GM18526 (cell line): Measurements from ENCODE around the gene PARVA.

Experiments used
- POLR2A ChIP-seq: IDR thresholded peaks from 3 replicates; pipeline ENCODE4 v1.6.1; 2011; ENCODE audit not compliant: insufficient read length; ENCODE audit errors: extremely low read depth

The PARVA gene

DNA sequence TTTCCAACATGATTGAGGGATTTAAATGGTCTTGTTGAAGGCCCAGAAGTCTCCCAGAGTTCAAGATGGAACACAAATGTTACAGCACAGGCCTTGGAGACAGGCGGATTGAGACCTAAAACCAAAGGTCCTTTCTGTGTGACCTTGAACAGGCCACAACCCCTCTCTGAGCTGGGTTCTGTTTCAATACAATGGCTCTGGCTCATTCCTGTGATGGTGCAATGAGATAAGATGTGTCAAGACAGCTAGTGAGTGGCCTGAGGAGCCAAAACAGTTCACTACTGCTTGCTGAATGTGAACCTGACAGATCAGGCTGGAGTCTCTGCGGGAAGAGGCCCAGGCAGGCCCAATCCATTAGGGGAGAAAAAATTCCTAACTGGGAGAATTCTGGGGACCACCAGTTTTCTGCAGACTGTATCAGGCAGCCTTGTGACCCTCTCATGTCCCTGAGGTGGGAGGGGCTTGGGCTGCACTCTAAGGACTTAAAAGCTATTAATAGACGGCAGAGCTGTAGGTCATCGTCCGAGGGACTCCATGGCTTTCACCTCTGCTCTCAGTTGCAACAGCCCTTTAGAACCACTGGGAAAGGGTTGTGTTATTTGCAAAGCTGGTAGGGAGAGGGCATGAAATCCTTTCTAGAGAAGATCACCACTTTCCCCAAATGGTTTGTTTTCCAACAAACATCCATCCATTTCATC is 170.7 kb downstream of the PARVA start:
- TF ChIP-seq POLR2A, result no peak

DNA sequence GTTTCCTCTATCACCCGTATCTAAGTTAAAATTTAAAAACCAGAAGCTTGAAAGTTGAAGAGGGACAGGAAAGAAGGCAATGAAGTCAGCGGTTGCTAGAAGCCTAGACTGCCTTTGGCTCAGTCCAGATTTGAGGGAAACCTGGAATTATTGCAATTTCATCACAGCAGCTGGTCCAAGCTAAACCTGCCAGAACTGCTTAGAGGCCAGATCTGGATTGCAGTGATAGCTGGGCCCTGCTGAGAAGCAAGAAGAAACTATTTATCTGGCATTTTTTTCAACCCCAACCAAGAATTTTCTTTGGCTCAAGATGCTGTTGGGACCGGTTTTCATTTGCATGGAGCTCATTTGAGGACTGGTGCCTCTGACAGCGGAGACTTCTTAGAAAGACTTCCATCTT is 175.3 kb downstream of the PARVA start:
- no peak for TF ChIP-seq POLR2A

DNA sequence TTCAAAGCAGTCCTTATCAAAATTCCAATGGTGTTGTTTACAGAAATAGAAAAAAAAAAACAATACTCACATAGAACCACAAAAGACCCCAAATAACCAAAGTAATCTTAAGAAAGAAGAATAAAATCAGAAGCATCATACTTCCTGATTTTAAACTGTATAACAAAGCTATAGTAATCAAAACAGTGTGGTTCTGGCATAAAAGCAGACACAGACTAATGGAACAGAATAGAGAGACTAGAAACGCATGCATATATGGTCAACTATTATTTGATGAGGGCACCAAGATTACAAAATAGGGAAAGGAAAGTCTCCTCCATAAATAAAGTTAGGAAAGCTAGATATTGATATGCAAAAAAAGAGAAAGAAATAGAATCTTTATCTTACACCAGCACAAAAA is 176.8 kb downstream of the PARVA start:
- TF ChIP-seq POLR2A, result no peak

DNA sequence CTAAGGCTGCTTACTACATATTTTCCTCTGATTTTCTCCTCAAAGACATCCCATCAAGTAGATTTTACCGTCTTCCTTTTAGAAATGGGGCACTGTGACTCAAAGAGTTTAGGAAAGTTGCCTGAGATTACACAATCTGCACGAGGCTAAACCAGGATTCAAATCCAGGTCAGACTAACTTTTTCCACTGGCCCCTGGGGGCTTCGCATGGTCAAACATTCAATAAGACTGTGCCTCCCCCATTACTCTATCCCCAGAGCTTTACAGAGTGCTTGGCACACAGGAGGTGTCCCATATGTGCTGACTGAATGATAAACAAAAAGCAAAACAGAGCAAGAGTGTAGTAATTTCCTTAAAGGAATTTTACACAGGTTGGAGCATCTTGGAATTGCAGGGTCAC is 178.8 kb downstream of the PARVA start:
- no peak for TF ChIP-seq POLR2A

DNA sequence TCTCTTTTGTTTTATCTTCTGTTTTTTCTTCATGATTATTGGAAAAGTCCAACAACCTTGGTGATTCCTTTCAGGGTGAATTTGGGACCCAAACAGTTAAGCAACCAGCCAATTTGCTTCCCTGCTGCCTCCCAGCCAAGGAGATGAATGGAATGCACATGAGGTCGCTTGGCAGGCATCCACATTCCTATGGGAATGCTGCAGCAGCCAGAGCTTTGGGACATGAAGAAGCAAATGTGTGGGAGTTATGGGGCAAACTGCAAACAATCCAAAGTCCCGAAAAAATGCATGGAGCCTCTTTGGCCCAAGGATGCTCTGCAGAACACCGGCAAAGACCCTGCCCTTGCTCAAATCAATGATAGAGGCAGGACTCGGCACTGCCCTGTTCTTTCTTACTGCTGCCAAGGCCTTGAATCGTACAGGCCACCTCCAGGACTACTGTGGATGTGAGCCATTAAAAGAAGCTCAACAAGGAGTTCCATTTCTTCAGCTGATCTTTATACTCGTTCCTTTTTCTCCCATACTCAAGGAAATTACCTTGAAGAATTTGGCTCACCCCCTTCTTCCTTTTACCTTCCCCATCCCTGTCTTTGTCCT is 179.5 kb downstream of the PARVA start:
- no peak for TF ChIP-seq POLR2A

DNA sequence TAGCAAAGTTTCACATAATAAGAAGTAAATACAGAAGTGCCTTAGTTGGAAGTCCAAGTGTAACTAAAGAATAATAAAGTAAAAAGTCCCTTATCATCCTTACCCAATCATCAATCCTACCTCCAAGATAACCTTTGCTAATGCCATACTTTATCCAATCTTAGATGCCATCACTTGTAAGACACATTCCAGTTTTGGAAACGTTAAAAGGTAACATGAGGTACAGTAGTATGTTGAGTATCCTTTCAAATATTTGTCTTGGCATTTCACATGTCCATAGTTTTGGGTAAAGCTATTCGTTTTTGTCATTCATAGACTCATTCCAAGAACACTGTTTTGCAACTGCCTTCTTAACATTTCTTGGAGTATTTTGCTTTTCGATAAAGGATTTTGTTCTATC is 181.6 kb downstream of the PARVA start:
- TF ChIP-seq POLR2A, result no peak

DNA sequence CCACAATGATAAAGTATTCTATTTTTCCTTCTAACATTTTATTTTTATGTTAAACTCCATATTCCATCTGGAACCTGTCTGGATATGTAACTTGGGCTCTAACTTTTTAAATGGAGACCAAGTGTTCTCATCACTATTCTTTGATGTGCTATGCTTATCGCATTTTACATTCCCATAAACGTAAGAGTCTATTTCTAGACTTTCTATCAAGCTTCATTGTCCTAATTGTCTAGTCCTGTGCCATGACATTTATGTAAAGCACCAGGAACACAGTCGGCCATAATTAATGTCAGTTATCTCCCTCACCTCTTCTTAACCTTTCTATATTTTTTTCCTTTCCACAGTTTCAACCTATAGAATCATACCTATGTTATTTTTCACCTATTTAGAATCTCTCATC is 183.0 kb downstream of the PARVA start:
- TF ChIP-seq POLR2A, result no peak

DNA sequence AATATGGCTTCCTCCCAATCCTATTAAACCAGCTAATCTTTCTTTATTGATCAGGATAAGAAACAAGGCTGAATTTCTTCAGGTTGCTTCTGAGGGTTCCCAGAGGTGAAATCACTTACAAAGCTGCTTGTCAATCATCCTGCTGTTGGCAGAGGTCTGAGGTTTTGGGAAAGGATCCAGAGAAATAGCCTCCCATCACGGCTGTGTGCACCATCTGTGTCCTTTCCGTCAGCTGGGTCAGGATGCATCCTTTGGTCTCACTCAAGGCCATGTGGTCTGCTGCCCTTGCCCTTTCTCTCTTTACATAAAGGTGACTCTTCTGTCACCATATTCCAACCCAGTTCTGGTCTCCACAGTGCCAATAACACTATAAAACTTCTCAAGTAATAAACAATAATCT is 183.5 kb downstream of the PARVA start:
- no peak for TF ChIP-seq POLR2A

DNA sequence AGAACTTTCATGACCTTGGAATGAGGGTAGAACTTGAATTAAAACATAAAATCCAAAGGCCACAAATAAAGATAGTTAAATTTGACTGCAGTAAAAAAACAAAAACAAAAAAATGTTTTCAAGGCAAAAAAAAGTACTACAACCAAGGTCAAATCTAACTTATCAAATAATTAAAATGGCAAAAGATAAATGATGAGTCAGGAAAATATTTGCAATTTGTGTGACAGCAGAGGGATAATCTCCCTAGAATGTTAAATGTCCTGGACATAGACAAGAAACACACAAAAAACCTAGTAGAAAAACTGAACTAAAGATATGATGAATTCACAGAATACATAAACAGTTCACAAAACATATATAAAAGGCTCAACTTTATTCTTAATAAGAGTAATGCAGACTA is 186.6 kb downstream of the PARVA start:
- TF ChIP-seq POLR2A, result no peak

DNA sequence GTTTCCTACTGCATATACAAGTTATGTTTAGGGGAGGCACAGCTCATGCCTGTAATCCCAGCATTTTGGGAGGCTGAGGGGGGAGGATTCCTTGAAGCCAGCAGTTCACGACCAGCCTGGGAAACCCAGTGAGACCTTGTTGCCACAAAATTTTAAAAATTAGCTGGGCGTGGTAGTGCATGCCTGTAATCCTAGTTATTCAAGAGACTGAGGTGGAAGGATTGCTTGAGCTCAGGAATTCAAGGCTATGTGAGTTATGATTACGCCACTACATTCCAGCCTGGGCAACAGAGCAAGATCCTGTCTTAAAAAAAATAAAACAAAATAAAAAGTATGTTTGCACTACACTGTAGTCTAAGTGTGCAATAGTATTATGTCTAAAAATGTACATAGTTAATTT is 188.0 kb downstream of the PARVA start:
- TF ChIP-seq POLR2A, result no peak

DNA sequence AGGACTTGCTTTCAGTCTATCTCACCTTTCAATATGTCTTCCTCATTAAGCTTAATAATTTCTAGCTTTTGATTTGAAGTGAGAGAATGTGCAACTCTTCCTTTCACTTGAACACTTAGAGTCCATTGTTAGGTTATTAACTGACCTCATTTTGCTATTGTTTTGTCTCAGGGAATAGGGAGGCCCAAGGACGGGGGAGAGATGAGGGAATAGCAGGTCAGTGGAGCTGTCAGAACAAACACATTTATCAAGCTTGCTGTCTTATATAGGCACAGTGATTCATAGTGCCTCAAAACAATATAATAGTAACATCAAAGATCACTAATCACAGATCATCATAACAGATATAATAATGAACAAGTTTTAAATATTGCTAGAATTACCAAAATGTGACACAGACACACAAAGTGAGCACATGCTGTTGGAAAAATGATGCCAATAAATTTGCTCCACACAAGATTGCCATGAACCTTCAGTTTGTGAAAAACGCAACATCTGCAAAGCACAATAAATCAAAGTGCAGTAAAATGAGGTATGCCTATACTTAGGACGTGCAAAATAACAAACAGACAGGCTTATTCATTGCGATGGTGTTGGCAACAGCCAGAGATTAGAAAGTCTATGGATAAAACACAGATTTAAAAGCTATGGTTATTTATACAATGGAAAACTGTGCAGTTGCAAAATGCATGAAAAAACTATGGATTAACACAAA is 190.5 kb downstream of the PARVA start:
- no peak for TF ChIP-seq POLR2A

DNA sequence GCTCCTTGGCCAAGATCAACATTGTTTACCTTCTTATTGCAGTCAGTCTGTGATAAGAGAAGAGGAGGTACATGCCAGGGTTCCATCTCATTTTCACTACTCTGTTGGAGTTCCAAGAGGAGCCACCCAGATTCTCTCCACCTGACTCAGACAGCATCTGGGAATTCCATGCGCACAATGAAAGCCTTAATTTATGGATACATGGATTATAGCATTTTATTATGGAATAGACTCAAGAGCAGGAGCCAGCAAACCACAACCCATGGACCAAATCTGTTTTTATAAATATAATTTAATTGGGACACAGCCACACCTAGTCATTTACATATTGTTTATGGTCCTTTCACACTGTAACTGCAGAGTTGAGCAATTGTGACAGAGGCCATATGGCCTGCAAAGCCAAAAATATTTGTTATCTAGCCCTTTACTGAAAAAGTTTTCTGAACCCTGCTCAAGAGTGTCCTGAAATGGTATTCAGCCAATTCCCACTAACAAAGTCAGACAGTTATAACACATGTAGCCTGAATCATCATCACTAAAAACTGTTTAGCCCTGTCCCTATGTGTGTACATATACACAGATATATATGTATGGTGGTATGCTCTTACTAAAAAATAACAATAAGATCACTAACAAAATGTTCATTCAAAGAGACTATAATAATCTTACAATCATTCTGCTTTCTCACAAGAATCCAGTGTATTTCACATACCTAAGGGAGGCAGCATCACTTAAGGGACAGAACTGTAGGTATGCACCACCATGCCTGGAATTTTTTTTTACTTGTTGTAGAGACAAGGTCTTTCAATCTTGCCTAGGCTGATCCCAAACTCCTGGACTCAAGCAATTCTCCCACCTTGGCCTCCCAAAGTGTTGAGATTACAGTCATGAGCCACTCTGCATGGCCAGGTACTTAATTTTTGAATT is 192.4 kb downstream of the PARVA start:
- no peak for TF ChIP-seq POLR2A

DNA sequence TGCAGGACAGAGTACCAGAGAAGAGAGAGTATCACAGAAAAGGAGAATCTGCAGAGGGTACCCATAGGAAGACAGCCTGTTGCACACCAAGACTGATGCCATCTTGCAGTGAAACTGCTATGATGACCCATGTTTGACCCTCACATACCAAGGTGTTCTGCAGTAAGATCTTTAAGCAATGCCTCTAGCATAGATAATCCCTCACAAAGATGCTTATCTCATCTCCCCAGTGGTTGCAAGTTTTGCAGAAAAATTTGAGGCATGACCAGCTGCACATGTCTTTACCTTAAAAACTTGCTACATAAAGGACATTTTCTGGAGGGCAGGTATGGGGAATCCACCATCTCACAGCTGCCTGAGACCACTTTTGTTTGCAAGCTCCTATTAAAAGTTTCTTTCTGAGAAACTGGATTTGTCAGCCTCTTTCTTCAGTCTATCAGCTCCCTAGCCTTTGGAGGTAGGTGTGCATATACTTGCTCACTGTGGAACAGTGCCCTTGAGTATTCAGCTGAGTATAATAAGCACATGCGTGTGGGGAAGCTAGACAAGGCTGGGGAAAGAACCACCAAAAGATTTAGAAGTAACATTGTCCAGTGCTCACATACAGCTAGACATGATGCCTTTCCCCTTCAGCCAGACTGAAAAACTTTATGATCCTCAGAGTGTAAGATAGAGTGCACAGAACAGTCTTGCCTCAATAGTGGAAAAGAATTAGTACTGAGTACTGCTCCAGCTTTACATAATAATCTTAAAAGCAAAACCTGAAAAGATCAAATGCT is 196.5 kb downstream of the PARVA start:
- no peak for TF ChIP-seq POLR2A

DNA sequence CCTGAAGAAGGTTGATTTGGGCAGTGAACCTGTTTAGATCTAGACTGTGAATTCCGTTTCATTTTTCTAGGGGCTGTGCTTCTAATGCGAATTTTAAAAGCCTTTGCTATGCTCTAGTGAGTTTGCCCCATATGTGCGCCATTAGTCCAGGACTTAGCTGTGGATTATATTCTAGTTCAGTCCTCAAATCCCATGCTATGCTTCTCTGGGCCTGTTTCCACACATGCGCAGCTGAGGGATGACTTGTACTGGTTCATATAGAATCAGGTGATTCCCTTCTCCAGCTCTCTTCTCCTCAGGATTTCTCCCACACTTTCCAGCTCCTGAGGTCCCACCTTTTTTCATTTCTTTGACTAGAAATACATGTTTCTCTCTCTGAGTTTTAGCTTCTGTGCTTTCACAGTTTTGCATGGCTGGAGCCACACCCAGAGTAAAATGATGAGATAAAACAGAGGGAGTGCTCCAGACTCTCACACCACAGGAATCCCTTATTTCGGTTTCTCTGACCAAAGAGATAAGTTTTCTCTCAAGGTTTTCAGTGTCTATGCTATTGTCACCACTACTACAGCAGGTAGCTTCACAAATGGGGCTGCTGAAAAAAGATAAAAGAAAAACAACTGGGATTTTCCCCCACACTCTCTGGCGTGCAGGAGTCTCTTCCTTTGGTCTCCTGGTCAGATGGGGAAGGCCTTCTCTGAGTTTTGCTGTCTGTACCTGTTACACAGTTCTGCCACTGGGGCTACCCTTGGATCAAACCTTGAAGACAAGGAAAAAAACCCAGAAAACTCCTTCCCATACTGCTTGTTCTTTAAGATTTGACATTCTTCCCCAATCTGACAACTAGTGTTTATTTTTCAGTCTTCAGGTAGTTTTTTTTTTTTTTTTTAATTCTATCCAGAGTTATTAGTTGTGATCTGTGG is 200.6 kb downstream of the PARVA start:
- no peak for TF ChIP-seq POLR2A

DNA sequence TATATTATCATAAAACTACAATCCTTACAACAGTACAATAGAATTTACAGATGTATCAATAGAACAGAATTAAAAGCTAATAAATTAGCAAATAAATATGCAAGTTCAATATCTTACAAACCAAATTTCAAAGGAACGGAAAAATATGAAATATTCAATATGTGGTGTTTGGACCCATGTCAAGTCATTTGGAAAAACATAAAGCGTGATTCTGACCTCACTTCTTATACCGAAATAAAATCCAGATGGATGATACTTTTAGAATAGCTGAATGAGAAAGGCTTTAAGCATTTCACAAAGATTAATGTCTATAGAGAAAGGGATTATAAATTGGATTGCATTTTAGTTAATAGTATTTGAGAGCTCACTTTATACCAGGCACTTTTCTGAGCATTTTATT is 204.0 kb downstream of the PARVA start:
- no peak for TF ChIP-seq POLR2A
